ENCODE measurements around the gene TTC28. TPM values are rescaled to one million over a fixed set of nuclear protein-coding genes. Genes with fewer than 3 reads are reported as not detected.
A peak's percentile ranks its signal among the peaks of the same experiment; 100 is the strongest.

The TTC28 gene
- total RNA-seq, 1 donor: 55.8 TPM

DNA sequence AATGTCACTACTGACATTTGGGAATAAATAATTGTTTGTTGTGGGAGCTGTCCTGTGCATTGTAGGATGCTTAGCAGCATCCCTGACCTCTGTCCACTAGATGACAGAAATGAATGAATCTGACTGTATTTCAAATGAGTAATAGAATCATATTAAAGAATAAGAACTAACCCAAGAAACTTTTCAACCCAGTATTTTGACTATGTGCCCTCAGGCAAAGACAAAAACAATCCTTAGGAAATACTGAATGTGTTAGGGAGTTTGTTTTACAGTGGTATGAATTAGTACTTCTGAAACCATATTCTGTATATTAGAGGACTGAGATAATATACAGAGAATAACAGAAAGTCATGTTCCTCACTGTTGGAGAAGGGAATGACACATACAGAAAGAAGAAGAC, 439.7 kb downstream of the TTC28 start:
- TF ChIP-seq, protein P1, sequence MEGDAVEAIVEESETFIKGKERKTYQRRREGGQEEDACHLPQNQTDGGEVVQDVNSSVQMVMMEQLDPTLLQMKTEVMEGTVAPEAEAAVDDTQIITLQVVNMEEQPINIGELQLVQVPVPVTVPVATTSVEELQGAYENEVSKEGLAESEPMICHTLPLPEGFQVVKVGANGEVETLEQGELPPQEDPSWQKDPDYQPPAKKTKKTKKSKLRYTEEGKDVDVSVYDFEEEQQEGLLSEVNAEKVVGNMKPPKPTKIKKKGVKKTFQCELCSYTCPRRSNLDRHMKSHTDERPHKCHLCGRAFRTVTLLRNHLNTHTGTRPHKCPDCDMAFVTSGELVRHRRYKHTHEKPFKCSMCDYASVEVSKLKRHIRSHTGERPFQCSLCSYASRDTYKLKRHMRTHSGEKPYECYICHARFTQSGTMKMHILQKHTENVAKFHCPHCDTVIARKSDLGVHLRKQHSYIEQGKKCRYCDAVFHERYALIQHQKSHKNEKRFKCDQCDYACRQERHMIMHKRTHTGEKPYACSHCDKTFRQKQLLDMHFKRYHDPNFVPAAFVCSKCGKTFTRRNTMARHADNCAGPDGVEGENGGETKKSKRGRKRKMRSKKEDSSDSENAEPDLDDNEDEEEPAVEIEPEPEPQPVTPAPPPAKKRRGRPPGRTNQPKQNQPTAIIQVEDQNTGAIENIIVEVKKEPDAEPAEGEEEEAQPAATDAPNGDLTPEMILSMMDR (IDR thresholded peaks at IDR 0.05; ENCODE audit: insufficient read depth, low read length): no peak
- H3K4me3 ChIP-seq (ENCODE audit: low read depth, low read length): no peak overlapping the region
- DNase-seq (ENCODE audit: low read depth): no peak

DNA sequence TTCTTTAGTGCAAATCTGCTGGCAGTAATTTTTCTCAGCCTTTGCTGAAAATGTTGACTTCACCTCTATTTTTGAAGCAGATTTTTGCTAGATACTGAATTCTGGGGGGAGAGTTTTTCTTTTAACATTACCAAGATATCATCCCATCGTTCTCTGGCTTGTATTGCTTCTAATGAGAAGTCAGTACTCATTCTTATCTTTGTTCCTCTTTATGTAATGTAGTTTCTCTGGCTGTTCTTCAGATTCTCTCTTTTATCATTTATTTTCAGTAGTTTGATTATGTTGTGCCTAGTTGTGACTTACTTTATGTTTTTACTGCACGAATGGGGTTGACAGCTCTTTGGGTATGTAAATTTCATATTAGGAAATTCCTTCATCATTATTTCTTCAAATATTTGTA, 441.9 kb downstream of the TTC28 start:
- TF ChIP-seq, protein P1 (IDR thresholded peaks at IDR 0.05; ENCODE audit: insufficient read depth, low read length): no peak
- no peak overlapping the region for H3K4me3 ChIP-seq (ENCODE audit: low read depth, low read length)
- no peak for DNase-seq (ENCODE audit: low read depth)

DNA sequence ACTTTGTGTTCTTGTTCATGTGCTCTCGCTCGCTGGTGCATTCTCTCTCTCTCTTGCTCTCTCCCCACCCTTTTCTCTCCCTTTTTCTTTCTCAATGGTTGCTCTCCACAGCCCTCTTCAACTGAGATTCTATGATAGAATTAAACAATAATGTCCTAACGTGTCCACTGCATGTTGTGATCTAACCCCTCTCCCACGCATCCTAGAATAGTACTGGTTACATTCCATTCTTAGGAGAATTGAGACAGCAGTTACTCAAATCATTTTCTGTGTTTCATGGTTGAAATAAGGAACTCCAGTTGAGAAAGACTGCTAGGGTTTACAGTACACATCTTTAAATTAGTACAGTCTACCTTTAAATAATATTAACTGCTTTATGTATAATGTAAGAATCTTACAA, 442.5 kb downstream of the TTC28 start:
- TF ChIP-seq, protein P1 (IDR thresholded peaks at IDR 0.05; ENCODE audit: insufficient read depth, low read length): no peak
- no peak for DNase-seq (ENCODE audit: low read depth)
- no peak overlapping the region for H3K4me3 ChIP-seq (ENCODE audit: low read depth, low read length)

DNA sequence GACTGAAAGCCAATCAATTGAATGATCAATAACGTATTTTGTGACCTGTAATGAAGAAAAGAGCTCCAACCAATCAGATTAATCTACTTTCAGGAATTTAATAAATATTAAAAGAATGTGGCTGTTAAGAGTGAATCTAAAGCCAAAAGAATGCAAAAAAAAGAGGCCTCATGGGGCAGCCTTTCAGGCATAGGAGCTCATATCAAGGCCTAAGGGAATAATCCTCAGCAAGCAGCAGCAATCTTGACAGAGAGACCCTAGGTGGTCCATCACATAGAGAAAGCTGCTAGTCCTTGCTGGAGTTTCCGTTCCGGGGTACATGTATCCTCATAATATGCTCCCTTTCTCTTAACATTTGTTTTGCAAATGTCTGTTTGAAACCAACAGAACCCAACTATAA, 447.4 kb downstream of the TTC28 start:
- TF ChIP-seq, protein P1 (IDR thresholded peaks at IDR 0.05; ENCODE audit: insufficient read depth, low read length): no peak
- no peak overlapping the region for H3K4me3 ChIP-seq (ENCODE audit: low read depth, low read length)
- no peak for DNase-seq (ENCODE audit: low read depth)

DNA sequence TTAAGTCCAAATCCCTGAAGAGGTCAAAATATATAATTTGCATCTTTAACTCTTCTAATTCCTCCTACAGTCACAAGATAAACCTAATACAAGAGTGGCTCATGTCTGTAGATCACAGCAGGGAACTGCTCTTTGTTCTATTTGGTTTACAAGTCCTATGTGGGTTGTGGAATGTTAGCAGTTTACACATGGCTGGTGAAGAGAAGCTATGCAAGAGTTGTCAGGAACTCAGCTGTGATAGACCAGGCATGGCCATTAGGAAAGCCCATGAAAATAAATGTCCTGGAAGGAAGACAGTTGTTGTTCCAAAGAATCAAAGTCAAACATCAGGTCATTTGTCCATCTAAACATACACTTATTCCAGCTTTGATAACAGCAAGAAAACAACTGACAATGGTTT, 448.2 kb downstream of the TTC28 start:
- no peak overlapping the region for H3K4me3 ChIP-seq (ENCODE audit: low read depth, low read length)
- TF ChIP-seq, protein P1 (IDR thresholded peaks at IDR 0.05; ENCODE audit: insufficient read depth, low read length): no peak
- DNase-seq (ENCODE audit: low read depth): peak; percentile 42

DNA sequence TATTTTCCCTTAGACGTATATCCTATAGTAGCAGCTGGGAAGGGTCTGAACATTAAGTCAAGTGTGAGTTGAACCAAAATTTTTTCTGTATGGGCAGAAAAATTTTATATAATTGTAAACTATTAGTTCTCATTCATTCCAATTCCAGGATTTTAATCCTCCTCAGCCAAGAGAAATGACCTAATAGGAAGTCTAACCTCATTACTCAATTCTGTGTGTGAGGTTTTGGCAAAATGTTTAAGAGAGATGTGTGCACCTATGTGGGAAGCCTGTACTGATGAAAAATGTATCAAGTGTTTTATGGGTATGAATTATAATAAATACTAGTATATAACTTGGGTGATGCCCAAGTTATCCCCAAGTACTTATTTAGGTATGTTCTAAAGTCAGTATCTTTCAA, 449.0 kb downstream of the TTC28 start:
- TF ChIP-seq, protein P1 (IDR thresholded peaks at IDR 0.05; ENCODE audit: insufficient read depth, low read length): no peak
- peak; percentile 63 for DNase-seq (ENCODE audit: low read depth)
- no peak overlapping the region for H3K4me3 ChIP-seq (ENCODE audit: low read depth, low read length)

Data from fibroblast of the aortic adventitia (primary cell).